A673 (cell line): Measurements from ENCODE around the gene MIS18BP1. TPM values are rescaled to one million over a fixed set of nuclear protein-coding genes. Genes with fewer than 3 reads are reported as not detected.

Experiments used
- BruUV-seq: library from RNA; stranded (reverse); fragments of 400-500 nt; replicated peaks from 2 replicates; lab custom pipeline; 2021; lab: Mats Ljungman, UMichigan
- CTCF ChIA-PET: fragments of 300-600 bp; sonication (Branson Sonifier 250); formaldehyde crosslinking; loops from one replicate; lab custom pipeline; 2022; ENCODE audit warnings: antibody characterized with exemption; lab: Charles Lee
- POLR2A ChIA-PET: fragments of 300-600 bp; sonication (Branson Sonifier 250); formaldehyde crosslinking; loops from one replicate; lab custom pipeline; 2022; ENCODE audit warnings: antibody characterized with exemption; ENCODE audit not compliant: low non-redundant PET; lab: Charles Lee
- DNase-seq: peaks from one replicate; pipeline ENCODE4 v3.0.0-alpha.2; 2015; ENCODE audit warnings: low spot score
- H3K27ac ChIP-seq: fragments of 200-600 bp; sonication (generic); 2 replicates; pipeline ENCODE4 v1.5.1; 2016; ENCODE audit warnings: mixed run types, low read depth, mild to moderate bottlenecking, mixed read lengths, antibody characterized with exemption, low read length; ENCODE audit not compliant: poor library complexity, severe bottlenecking
- H3K27me3 ChIP-seq: fragments of 200-600 bp; sonication (generic); replicated peaks from 2 replicates; pipeline ENCODE4 v1.6.1; 2017; ENCODE audit warnings: mixed run types, low read depth, mild to moderate bottlenecking, mixed read lengths, antibody characterized with exemption, low read length; ENCODE audit not compliant: insufficient read depth, poor library complexity
- H3K36me3 ChIP-seq: fragments of 200-600 bp; sonication (generic); 2 replicates; pipeline ENCODE4 v1.6.1; 2016; ENCODE audit warnings: mixed run types, mild to moderate bottlenecking, mixed read lengths, antibody characterized with exemption, low read length; ENCODE audit not compliant: insufficient read depth, poor library complexity, severe bottlenecking
- H3K4me1 ChIP-seq: fragments of 200-600 bp; sonication (generic); 2 replicates; pipeline ENCODE4 v1.6.1; 2017; ENCODE audit warnings: mixed run types, mild to moderate bottlenecking, mixed read lengths, antibody characterized with exemption, low read length; ENCODE audit not compliant: insufficient read depth, poor library complexity, severe bottlenecking
- H3K4me3 ChIP-seq: fragments of 200-600 bp; sonication (generic); 2 replicates; pipeline ENCODE4 v1.5.1; 2016; ENCODE audit warnings: low read depth, mixed run types, mild to moderate bottlenecking, mixed read lengths, low read length; ENCODE audit not compliant: poor library complexity, severe bottlenecking
- H3K9me3 ChIP-seq: fragments of 200-600 bp; sonication (generic); 2 replicates; pipeline ENCODE4 v1.6.1; 2016; ENCODE audit warnings: mixed run types, low read depth, mild to moderate bottlenecking, mixed read lengths, antibody characterized with exemption, low read length; ENCODE audit not compliant: poor library complexity, severe bottlenecking
- EZH2 ChIP-seq: fragments of 200-600 bp; sonication (generic); IDR thresholded peaks from 2 replicates; pipeline ENCODE4 v1.6.1; 2017; ENCODE audit warnings: borderline replicate concordance, low read depth, mild to moderate bottlenecking, mixed read lengths, antibody characterized with exemption, low read length; ENCODE audit not compliant: poor library complexity, severe bottlenecking
- intact Hi-C: fragments of 100-400 bp; cut with micrococcal nuclease; formaldehyde crosslinking; loops from one replicate; pipeline ENCODE4 v1.10.0; 2022; ENCODE audit not compliant: unreplicated experiment
- total RNA-seq: library from RNA; stranded (reverse); gene quantifications from 2 replicates; pipeline ENCODE4 v1.2.3, GENCODE V29; 2021
- TF ChIP-seq, protein P1 (sequence below): fragments of 300-800, 200-600 bp; sonication (generic); conservative IDR thresholded peaks from 2 replicates; pipeline ENCODE4 v1.5.1; 2017; ENCODE audit warnings: low read depth, mild to moderate bottlenecking, antibody characterized with exemption, low read length, moderate library complexity, mixed read lengths

Gene MIS18BP1
- total RNA-seq, 1 experiment from 2014 or later = 63.0 TPM

DNA sequence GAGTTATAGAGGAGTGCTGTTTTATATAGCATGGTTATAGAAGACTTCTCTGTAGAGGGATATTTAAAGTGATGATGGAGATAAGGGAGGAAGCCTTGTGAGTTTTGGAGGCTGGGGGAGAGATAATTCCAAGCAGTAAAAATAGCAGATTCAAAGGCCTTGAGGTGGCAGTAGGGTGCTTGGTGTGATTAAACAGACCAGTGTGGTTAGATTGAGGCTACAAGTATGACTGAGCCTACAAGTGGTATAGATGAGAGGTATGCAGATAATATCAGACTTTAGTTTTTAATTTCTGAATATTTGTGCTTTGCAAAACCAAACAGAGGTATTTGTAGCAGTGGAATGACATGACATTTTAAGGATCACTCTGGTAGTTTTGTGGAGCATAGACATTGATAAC, 96.9 kb downstream of the MIS18BP1 start:
- DNase-seq = no peak
- BruUV-seq = no TSS peak
- TF ChIP-seq EZH2 = no peak
- TF ChIP-seq, protein P1, sequence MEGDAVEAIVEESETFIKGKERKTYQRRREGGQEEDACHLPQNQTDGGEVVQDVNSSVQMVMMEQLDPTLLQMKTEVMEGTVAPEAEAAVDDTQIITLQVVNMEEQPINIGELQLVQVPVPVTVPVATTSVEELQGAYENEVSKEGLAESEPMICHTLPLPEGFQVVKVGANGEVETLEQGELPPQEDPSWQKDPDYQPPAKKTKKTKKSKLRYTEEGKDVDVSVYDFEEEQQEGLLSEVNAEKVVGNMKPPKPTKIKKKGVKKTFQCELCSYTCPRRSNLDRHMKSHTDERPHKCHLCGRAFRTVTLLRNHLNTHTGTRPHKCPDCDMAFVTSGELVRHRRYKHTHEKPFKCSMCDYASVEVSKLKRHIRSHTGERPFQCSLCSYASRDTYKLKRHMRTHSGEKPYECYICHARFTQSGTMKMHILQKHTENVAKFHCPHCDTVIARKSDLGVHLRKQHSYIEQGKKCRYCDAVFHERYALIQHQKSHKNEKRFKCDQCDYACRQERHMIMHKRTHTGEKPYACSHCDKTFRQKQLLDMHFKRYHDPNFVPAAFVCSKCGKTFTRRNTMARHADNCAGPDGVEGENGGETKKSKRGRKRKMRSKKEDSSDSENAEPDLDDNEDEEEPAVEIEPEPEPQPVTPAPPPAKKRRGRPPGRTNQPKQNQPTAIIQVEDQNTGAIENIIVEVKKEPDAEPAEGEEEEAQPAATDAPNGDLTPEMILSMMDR = no peak
- H3K27me3 ChIP-seq = no peaks in the 10 kb centered on the region
- H3K36me3 ChIP-seq = no peaks in the 10 kb centered on the region
- H3K4me3 ChIP-seq = no peak overlapping the region
- POLR2A ChIA-PET = no interaction called here
- no peaks in the 10 kb centered on the region for H3K9me3 ChIP-seq
- no peak overlapping the region for H3K27ac ChIP-seq
- intact Hi-C loops = no loop called here
- no peaks in the 10 kb centered on the region for H3K4me1 ChIP-seq
- CTCF ChIA-PET = no interaction called here

Other genes starting within 250 kb of the MIS18BP1 start
- gene PRPF39, start 169.1 kb downstream of the MIS18BP1 start, total RNA-seq = 57.4 and 63.6 TPM in 2 replicates
- 162 and 164 TPM in 2 replicates for gene FKBP3, start 118.7 kb downstream of the MIS18BP1 start, total RNA-seq
- 20.8 and 21.5 TPM in 2 replicates for gene FANCM, start 117.3 kb downstream of the MIS18BP1 start, total RNA-seq